GM18870 (cell line): ENCODE results near the gene EPS8.

ENCODE experiments used
- ATAC-seq: cut with Tn5 transposase; IDR thresholded peaks from one replicate; pipeline ENCODE4 v1.9.1; 2021; ENCODE audit warnings: moderate library complexity; ENCODE audit not compliant: unreplicated experiment

EPS8 gene

GRCh38 chr12:15608406-15608805, 180.8 kb downstream of the EPS8 start:
- no peak for ATAC-seq

DNA sequence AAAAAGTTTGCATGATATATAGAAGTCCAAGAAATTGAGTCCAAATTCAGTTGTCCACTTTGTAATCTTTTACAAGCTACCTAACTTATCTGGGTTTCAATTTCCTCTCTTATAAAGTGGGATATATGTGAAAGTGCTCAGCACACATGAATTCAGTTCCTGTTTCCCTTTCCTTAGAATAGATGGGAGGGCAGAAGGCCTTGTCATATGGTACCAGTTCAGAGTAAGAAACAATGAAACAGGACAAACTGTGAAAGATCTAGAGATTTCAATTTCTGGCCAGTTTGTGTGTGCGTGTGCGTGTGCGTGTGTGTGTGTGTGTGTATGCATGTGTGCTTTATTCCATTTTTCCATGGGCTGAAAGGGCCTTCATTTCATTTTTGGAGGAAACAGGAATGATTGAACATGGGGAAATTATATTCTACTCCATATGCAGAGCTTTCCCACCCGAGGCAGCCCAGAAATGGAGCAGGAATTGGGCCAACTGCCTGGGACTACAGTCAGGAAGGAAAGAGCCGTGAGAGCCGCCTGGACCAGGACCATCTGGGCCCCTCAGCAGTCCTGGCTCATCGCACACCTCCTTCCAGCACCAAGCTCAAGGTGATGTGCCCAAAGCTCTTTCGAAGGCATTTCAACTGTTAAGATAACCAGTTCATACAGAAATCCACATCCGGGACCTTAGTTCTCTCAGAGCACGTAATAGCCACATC, 183.2 kb downstream of the EPS8 start:
- ATAC-seq, result no peak

GRCh38 chr12:15603474-15604085, 185.6 kb downstream of the EPS8 start:
- no peak for ATAC-seq

DNA sequence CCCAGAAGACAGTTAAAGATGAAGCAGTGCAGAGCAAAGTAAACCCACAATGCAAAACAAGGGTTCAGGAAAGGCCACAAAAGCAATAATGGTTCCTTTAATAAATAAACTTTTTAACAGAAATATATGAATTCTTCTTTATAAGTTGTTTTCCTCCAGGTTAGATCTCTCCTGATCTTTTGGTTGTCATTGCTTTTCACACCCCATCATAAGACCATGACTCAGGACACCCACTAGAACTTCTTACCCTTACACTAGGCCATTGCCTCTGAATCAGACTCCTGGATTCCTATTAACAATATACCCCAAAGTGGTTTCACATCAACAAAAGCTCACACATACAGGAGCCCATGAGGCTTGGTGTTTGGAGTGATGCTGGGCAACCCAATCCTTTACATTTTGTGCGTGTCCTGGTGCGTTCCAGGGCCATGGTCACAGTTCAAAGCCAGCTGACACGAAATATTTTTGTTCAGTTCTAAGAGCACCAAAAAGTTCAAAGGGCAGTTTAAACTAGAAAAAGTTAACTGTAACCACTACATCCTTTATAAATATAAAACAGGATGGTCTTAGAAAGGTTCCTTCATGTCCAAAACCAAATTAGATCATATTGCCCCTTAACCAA, 187.0 kb downstream of the EPS8 start:
- no peak for ATAC-seq

DNA sequence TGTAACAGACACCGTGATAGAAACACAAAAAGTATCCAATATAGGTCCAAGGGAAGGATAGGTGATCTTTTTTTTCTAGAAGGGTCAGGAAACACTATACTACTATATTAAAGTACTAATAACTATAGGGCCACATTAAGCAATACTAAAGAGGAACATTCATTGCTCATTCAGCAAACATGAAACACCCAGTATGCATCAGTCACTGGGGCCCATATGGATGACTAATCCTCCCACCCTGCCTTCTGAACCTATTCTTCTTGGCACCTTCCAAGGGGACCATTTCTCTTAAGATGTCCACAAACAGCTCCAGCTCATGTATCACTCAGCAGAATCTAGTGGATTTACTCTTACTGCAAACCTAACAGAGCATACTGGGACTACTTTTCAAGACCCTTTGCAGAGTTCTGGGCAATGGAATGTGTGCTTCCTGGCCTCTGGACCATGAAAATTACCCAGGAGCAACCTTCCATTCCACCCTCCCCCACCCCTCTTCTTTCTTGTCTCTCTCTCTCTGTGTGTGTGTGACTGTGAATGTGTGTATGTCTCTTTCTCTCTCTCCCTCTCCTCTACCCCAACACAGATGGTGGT, 187.9 kb downstream of the EPS8 start:
- ATAC-seq, result no peak

DNA sequence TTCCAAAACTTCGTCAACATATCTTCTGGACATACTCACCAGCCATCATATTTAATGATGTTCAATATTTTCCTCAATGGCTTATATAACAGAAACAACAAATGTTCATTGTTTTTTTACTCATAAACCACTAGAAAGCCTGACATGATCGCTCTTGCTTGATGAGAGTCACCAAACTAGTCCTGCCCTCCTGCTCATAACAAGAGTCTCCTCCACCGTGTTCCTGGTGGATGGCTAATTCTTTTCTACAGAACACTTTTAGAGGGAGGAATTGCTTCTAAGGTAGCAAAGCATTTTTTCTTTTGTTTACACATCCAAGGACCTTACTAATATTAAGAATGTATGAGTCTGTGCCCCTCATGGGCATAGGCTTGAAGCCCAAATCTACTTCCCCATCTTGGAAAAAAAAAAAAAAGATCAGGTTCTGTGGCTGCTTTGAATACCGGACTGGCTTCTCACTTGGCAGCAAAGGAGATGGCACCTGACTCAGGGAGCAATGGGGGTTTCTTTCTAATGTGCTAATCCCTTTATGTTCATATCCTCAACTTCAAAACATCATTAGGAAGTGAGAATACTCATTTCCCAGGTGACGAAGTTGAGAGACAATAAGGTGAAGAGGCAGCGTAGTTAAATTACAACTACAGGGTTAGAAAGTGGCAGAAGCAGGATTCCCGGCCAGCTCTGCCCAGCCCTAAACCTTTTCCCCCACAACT, 188.8 kb downstream of the EPS8 start:
- ATAC-seq, result no peak

GRCh38 chr12:15599266-15600037, 189.7 kb downstream of the EPS8 start:
- ATAC-seq, result no peak

GRCh38 chr12:15597125-15597830, 191.9 kb downstream of the EPS8 start:
- ATAC-seq, result no peak

GRCh38 chr12:15596174-15596573, 193.0 kb downstream of the EPS8 start:
- no peak for ATAC-seq

DNA sequence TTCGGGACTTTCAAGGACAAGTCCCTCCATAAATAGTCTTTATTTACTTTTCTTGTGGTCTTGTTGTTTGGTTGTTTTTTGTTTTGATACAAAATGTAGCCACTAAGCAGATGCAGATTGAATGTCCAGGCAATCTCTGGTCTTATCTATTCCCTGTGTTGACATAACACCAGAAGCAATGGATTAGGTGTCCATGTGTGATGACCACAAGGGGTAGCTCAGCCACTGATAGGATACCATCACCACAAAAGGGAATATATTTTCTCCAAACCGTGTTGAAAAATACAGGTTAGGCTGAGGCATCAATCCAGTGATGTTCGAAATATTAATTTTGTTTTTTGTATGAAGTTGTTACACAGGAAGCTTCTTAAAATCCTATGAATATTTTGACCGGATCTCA, 196.3 kb downstream of the EPS8 start:
- no peak for ATAC-seq

GRCh38 chr12:15591811-15592210, 197.4 kb downstream of the EPS8 start:
- ATAC-seq, result no peak

GRCh38 chr12:15590180-15590826, 198.9 kb downstream of the EPS8 start:
- peak; percentile 90 for ATAC-seq

DNA sequence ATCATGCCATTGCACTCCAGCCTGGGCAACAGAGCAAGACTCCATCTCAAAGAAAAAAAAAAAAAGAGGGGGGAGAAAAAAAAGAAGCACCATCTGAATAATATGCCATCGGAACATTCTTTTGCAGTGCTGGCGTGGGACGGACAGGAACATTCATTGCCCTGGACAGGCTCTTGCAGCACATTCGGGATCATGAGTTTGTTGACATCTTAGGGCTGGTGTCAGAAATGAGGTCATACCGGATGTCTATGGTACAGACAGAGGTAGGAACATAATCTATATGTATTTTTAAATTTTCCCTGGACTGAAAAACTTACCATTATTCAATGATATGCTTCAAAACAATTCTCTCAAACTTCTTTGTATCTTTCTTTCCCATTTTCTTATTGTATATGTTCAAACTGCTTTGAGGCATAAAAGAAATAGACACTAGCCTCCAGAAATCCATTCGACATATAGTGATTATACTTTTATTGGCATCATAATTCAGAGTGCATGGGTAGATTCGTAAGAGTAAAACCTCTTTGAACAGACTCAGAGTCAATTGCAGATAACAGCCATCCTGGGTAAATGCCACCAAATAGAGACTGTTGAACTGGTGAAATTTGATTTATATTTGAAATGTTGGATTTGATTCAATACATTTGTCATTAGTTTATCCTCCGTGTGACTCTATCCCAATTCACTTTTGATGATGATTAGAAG, 199.7 kb downstream of the EPS8 start:
- ATAC-seq, result no peak

GRCh38 chr12:15584366-15585041, 204.7 kb downstream of the EPS8 start:
- peak; percentile 55 for ATAC-seq

DNA sequence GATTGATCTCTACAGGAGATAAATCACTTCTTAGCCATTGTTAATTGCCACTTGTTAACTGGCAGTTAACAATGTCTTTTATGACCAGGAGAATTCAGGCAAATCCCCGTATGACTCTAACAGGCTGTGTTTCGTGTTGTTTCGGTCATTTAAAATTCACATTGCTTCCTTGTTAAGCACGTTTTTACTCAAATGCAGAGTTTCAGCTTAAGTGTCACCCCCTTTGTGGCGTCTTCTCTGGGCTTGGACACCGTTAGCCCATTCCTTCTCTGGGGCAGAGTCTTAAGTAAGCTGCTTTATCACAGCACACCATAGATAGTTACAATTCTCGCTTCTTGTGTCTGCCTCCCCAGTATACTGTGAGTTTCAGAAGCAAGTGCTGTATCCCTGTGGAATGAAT, 205.4 kb downstream of the EPS8 start:
- ATAC-seq, result no peak

GRCh38 chr12:15581006-15581405, 208.2 kb downstream of the EPS8 start:
- ATAC-seq, result no peak

GRCh38 chr12:15580431-15580830, 208.8 kb downstream of the EPS8 start:
- ATAC-seq, result no peak
